ENCODE measurements around the gene ARGLU1. TPM values are rescaled to one million over a fixed set of nuclear protein-coding genes. Genes with fewer than 3 reads are reported as not detected.

Gene ARGLU1
- total RNA-seq, 3 donors from 2014 or later: 71.7 to 88.5 (median 84.8) TPM

DNA sequence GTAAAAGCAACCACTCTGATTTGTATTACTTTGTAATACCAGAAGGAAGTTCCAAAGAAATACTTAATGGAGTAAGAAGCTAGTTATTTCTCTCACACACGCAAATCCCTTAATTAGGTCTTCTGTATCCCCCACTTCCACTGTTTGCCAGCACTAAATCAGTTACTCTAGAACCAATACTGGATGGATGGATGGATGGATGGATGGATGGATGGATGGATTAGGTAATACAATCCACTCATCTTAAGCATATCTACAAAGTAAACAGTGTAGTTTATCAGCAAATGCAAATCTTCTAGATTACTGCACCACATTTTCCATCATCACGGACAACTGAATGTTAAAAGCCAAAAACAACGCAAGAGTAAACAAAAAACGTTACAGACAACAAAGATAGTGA lies 27.3 kb downstream of the ARGLU1 start:
- no peak for DNase-seq
- no peaks in the 10 kb centered on the region for H3K9me3 ChIP-seq

DNA sequence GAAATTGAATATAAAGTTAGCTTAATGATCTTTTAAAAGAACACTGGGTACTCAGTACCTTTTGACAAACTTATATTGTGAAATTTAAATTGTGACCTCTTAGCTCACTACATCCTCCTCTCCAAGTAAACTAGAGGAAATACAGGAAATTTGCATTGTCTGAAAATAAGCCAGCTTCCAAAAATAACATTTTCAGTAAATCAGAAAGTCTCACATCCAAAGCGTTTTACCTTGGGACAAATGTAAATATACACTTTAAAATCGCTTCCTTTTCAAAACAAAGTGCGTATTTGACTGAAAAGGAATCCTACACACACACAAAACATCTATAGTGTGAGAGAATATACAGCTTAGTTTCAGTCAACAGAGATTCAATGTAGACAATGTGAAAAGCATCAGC lies 30.4 kb downstream of the ARGLU1 start:
- H3K9me3 ChIP-seq: no peaks in the 10 kb centered on the region
- no peaks in the 10 kb centered on the region for H3K36me3 ChIP-seq (ENCODE audit: low read depth)
- H3K4me3 ChIP-seq: no peak overlapping the region
- peaks cover 4% of the 10 kb centered on the region for H3K4me1 ChIP-seq (ENCODE audit: low read depth)
- intact Hi-C loops (cut with DNase I, micrococcal nuclease): no loop called here
- no peak for ATAC-seq
- DNase-seq: no peak
- TF ChIP-seq, protein P1, sequence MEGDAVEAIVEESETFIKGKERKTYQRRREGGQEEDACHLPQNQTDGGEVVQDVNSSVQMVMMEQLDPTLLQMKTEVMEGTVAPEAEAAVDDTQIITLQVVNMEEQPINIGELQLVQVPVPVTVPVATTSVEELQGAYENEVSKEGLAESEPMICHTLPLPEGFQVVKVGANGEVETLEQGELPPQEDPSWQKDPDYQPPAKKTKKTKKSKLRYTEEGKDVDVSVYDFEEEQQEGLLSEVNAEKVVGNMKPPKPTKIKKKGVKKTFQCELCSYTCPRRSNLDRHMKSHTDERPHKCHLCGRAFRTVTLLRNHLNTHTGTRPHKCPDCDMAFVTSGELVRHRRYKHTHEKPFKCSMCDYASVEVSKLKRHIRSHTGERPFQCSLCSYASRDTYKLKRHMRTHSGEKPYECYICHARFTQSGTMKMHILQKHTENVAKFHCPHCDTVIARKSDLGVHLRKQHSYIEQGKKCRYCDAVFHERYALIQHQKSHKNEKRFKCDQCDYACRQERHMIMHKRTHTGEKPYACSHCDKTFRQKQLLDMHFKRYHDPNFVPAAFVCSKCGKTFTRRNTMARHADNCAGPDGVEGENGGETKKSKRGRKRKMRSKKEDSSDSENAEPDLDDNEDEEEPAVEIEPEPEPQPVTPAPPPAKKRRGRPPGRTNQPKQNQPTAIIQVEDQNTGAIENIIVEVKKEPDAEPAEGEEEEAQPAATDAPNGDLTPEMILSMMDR (IDR thresholded peaks at IDR 0.05): no peak

More for the DNA sequence above, 27.3 kb downstream of the ARGLU1 start:
- Histone ChIP-seq H3K36me3 (ENCODE audit: low read depth) (no peaks in the 10 kb centered on the region), H3K4me1 (ENCODE audit: low read depth) (no peaks in the 10 kb centered on the region), H3K4me3 (no peak overlapping the region)
- TF ChIP-seq, protein P1 (IDR thresholded peaks at IDR 0.05): no peak
- no peak for ATAC-seq
- intact Hi-C loops (cut with DNase I, micrococcal nuclease): no loop called here

DNA sequence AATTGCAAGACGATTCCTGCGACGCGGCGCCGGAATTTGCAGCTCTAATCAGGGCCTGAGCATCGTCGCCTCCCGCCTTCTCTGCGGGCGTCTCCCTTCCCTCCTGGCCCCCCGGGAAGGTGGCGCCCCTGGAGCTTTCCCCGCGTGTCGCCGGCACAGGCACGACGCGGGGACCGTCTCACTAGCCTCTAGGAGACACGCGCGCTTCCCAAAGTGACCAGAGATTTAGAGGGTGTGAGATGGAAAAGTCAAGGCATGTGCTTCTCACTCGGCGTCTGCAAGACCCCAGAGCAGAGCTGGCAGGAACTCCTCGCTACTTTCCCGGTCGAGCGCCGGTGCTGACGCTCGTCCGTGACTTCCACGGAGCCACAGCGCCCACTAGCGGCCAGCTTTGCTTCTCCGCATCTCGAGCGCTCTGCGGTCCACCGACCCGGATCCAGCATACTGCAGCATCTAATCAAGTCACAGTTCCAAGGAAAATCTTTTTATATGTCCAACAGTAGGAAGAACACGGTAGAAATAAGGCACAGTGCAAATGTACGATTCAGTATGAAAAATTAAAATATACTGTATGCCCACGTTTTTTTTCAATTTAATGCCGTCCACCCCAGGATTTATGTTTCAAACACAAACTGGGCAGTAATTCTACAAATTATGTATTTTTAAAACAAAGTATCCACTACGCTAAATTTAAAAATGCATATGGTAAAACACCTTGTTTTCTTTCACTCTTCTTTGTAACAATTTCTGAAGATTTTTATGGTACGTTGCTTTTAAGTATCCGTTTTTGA lies 31.5 kb downstream of the ARGLU1 start:
- no peaks in the 10 kb centered on the region for H3K9me3 ChIP-seq
- peak overlapping the region; percentile 77 for H3K4me3 ChIP-seq
- TF ChIP-seq, protein P1 (IDR thresholded peaks at IDR 0.05): peak; percentile 87
- peak; percentile 68 for ATAC-seq
- intact Hi-C loops (cut with DNase I, micrococcal nuclease): no loop called here
- peaks cover 7% of the 10 kb centered on the region for H3K4me1 ChIP-seq (ENCODE audit: low read depth)
- H3K36me3 ChIP-seq (ENCODE audit: low read depth): no peaks in the 10 kb centered on the region
- DNase-seq: peak; percentile 91 to 97 (median 95)

DNA sequence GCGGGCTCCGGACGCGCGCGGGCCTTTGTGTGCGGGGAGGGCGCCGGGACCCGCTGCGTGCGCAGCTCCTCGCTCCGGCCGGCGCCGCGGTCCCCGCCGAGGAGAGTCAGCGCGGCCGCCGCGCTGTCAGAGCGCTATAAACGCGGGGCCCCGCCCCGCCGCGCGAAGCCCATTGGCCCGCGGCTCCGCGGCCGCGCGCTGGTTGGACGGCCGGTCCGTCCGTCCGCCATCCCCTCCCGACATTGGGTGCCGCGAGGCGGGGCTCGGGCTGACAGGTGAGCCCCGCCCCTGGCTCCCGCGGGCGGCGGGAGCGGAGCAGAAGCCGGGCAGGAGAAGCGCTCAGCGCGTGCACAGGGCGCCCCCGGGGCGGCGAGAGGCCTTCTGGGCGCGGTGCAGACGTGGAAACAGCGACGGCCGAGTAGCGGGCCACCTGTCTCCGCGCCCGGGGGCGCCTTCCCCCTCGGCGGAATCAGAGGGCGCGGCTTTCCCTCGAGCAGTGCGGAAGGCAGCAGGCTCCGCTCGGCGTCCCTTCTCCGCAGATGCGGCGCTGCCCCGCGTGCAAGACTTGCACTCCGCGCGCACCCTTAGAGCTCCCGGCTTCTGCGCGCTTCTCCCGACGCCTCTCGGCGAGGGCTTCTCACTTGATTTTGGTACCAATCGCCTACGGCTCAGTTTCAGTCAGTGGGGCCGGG lies 32.2 kb downstream of the ARGLU1 start, which contains the start of gene EFNB2:
Gene EFNB2 (minus strand): TSS at position 111 of the 692 bp plus-strand sequence. CDS start 698 bp downstream, outside the sequence.
- TF ChIP-seq, protein P1 (IDR thresholded peaks at IDR 0.05): peak; percentile 29
- DNase-seq (peak; percentile 90 to 95 (median 95)), ATAC-seq (peak; percentile 88)
- Histone ChIP-seq H3K4me1 (ENCODE audit: low read depth) (peaks cover 7% of the 10 kb centered on the region), H3K4me3 (peak within 1 kb of the TSS; percentile 77), H3K9me3 (no peaks in the 10 kb centered on the region), H3K36me3 (ENCODE audit: low read depth) (no peaks in the 10 kb centered on the region)
- intact Hi-C loops (cut with DNase I, micrococcal nuclease): no loop called here

DNA sequence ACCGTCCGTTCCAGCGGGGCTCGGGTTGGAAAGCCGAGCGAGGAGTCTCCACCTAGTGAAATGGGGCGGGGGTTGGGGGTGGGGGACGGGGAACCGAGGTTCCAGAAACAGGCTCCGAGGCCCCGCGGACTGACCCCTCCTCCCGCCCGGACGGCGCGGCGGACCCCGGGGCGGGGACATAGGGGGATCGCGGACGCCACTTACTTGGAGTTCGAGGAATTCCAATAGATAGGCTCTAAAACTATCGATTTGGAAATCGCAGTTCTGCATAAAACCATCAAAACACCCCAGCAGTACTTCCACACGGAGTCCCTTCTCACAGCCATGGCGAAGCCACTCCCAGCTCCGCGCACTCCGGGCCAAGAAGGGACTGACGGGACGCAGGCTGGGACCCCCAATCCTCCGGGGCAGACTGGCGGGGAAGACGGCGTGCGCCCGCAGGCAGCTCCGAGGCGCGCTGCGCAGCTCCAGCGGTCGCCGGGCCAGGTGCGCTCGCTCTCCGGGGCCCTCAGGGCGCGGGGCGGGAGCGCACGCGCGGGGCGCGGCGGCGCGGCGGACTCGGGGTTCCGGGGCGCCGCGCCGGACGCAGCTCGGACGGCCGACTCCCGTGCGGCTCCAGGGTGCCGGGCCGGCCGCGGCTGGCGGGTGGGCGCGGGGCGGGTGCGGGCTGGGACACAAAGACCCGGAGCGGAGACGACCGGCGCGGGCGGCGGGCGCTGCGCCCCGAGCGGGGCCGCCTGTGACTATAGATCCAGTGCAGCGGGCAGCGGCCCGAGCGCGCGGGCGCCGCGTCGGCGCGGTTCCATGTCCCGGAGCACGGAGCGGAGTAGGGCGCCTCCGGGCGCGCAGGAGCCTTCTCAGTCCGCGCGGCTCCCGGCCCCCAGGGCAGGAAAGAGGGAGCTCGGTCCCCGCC lies 33.0 kb downstream of the ARGLU1 start:
- DNase-seq (peak in 2 of 3 donors; percentile 65), ATAC-seq (peak; percentile 6)
- Histone ChIP-seq H3K36me3 (ENCODE audit: low read depth) (no peaks in the 10 kb centered on the region), H3K4me1 (ENCODE audit: low read depth) (peaks cover 13% of the 10 kb centered on the region), H3K9me3 (no peaks in the 10 kb centered on the region), H3K4me3 (peak overlapping the region; percentile 77)
- TF ChIP-seq, protein P1 (IDR thresholded peaks at IDR 0.05): no peak
- intact Hi-C loops (cut with DNase I, micrococcal nuclease): loop anchor here in 1 of 2 donors (5.0 kb wide), 1 partner anchor 438 kb away; no protein-coding TSS in a partner anchor

Measured in mucosa of descending colon (tissue), 3 donors.